ENCODE results near the gene NT5DC1. TPM values are rescaled to one million over a fixed set of nuclear protein-coding genes. Genes with fewer than 3 reads are reported as not detected.

NT5DC1 gene
- total RNA-seq, 4 donors from 2014 or later: 5.0 to 34.5 (median 21.0) TPM

DNA sequence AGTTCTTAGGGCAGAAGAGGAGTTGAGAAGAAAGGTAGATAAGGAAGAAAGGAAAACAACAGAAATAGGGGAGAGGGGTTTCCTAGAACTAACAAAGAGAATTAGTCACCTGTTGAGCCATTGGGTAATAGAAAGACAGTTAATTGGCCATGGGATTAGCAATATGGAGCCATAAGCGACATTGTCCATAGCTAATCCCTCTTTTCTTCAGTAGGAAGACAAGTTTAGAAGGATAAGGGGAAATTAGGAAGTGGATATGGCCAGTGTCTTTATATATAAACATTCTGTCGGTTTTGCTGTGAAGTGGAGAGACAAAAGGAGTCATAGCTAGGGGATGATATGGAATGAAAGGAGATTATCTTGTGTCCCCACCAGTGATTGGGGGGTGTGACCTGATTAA, 69.2 kb downstream of the NT5DC1 start:
- no peaks in the 10 kb centered on the region for H3K36me3 ChIP-seq
- TF ChIP-seq POLR2A (IDR thresholded peaks at IDR 0.05): no peak
- TF ChIP-seq, protein P1, sequence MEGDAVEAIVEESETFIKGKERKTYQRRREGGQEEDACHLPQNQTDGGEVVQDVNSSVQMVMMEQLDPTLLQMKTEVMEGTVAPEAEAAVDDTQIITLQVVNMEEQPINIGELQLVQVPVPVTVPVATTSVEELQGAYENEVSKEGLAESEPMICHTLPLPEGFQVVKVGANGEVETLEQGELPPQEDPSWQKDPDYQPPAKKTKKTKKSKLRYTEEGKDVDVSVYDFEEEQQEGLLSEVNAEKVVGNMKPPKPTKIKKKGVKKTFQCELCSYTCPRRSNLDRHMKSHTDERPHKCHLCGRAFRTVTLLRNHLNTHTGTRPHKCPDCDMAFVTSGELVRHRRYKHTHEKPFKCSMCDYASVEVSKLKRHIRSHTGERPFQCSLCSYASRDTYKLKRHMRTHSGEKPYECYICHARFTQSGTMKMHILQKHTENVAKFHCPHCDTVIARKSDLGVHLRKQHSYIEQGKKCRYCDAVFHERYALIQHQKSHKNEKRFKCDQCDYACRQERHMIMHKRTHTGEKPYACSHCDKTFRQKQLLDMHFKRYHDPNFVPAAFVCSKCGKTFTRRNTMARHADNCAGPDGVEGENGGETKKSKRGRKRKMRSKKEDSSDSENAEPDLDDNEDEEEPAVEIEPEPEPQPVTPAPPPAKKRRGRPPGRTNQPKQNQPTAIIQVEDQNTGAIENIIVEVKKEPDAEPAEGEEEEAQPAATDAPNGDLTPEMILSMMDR (IDR thresholded peaks at IDR 0.05): no peak
- no peaks in the 10 kb centered on the region for H3K9me3 ChIP-seq
- H3K4me3 ChIP-seq: no peak overlapping the region
- H3K27me3 ChIP-seq: no peaks in the 10 kb centered on the region
- H3K27ac ChIP-seq: no peak overlapping the region
- DNase-seq: no peak
- H3K4me1 ChIP-seq: no peaks in the 10 kb centered on the region

GRCh38 chr6:116170358-116171057, 69.9 kb downstream of the NT5DC1 start:
- DNase-seq: no peak
- H3K27me3 ChIP-seq: no peaks in the 10 kb centered on the region
- H3K4me3 ChIP-seq: no peak overlapping the region
- no peak overlapping the region for H3K27ac ChIP-seq
- no peaks in the 10 kb centered on the region for H3K36me3 ChIP-seq
- H3K9me3 ChIP-seq: no peaks in the 10 kb centered on the region
- TF ChIP-seq, protein P1 (IDR thresholded peaks at IDR 0.05): no peak
- TF ChIP-seq POLR2A (IDR thresholded peaks at IDR 0.05): no peak
- no peaks in the 10 kb centered on the region for H3K4me1 ChIP-seq

DNA sequence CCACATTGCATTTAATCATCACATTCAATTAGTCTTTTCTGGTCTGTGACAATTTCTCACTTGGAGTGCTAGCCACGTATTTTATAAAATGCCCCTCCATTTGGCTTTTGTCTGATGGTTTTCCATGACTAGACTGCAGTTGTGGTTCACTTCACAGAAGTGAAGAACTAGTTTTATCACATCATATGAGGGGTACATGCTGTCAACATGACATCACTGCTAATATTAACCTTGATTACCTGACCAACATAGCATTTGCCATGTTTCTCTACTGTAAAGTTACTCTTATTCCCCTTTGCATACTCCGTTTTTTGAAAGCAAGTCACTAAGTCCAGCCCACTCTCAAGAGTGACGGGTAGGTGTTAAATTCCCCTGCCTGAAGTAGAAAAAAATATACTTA, 73.3 kb downstream of the NT5DC1 start:
- DNase-seq: no peak
- Histone ChIP-seq H3K4me3 (no peak overlapping the region), H3K36me3 (no peaks in the 10 kb centered on the region), H3K9me3 (no peaks in the 10 kb centered on the region), H3K27me3 (no peaks in the 10 kb centered on the region), H3K4me1 (no peaks in the 10 kb centered on the region), H3K27ac (no peak overlapping the region)
- TF ChIP-seq, protein P1 (IDR thresholded peaks at IDR 0.05): no peak
- TF ChIP-seq POLR2A (IDR thresholded peaks at IDR 0.05): no peak

DNA sequence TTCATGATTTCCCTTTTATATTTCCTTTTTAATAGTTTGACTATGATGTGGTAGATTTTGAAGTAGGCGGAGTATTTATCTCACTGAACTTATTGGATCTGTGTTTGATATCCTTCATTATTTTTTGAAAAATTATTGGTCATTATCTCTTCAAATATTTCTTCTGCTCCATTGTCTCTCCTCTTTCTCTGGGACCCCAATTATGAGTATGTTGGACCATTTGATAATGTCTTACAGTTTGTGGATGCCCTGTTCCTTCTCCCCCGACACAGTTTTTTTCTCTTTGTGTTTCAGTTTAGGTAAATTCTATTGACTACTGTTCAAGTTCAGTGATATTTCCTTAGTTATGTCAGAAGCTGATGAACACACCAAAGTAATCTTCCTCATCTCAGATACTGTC, 74.7 kb downstream of the NT5DC1 start:
- Histone ChIP-seq H3K27me3 (no peaks in the 10 kb centered on the region), H3K27ac (no peak overlapping the region), H3K4me3 (no peak overlapping the region), H3K36me3 (no peaks in the 10 kb centered on the region), H3K4me1 (no peaks in the 10 kb centered on the region), H3K9me3 (no peaks in the 10 kb centered on the region)
- no peak for DNase-seq
- TF ChIP-seq POLR2A (IDR thresholded peaks at IDR 0.05): no peak
- TF ChIP-seq, protein P1 (IDR thresholded peaks at IDR 0.05): no peak

DNA sequence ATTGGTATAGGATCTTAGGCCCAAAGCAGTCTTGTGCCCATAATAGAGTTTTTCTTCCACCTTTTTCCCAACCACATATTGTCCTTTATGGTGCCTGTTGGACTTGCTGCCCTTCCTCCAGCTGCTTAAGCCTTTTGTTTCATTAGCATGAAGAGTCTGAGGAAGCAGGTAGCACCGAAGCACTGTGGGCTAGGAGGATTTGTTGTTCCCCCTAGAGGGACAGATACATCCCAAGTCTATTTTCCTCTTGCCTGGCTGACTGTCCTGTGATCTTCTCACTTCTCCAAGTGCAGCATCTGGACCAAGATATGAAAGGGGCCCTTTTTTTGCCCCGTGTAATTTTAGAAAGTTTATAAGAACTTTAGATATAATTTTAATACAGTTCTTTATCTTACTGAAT, 75.9 kb downstream of the NT5DC1 start:
- no peak for DNase-seq
- Histone ChIP-seq H3K4me1 (no peaks in the 10 kb centered on the region), H3K27me3 (no peaks in the 10 kb centered on the region), H3K36me3 (no peaks in the 10 kb centered on the region), H3K9me3 (no peaks in the 10 kb centered on the region), H3K4me3 (no peak overlapping the region), H3K27ac (no peak overlapping the region)
- TF ChIP-seq, protein P1 (IDR thresholded peaks at IDR 0.05): no peak
- no peak for TF ChIP-seq POLR2A (IDR thresholded peaks at IDR 0.05)

All from Peyer's patch (tissue), 4 donors.